H9 (cell line): ENCODE measurements around the gene MICAL3. TPM values are rescaled to one million over a fixed set of nuclear protein-coding genes. Genes with fewer than 3 reads are reported as not detected.

Experiments
- DNase-seq: peaks from one replicate; pipeline ENCODE4 v3.0.0-alpha.2; 2017
- H2AFZ ChIP-seq: one replicate; pipeline ENCODE4 v1.6.1; 2013; ENCODE audit warnings: mild to moderate bottlenecking, low read length, control low read depth, moderate library complexity
- H2AK5ac ChIP-seq: 2 replicates; pipeline ENCODE4 v1.6.1; 2013; ENCODE audit warnings: low read length, control low read depth, mixed read lengths; ENCODE audit not compliant: insufficient read length
- H2BK120ac ChIP-seq: one replicate; pipeline ENCODE4 v1.6.1; 2013; ENCODE audit warnings: low read depth, mild to moderate bottlenecking, low read length, control low read depth, inconsistent platforms; ENCODE audit not compliant: poor library complexity, severe bottlenecking
- H2BK12ac ChIP-seq: 2 replicates; pipeline ENCODE4 v1.6.1; 2013; ENCODE audit warnings: low read length, control low read depth, mixed read lengths, low read depth; ENCODE audit not compliant: insufficient read length
- H2BK15ac ChIP-seq: 2 replicates; pipeline ENCODE4 v1.6.1; 2013; ENCODE audit warnings: low read depth, low read length, control low read depth
- H2BK20ac ChIP-seq: one replicate; pipeline ENCODE4 v1.6.1; 2013; ENCODE audit warnings: low read depth, mild to moderate bottlenecking, low read length, control low read depth, inconsistent platforms; ENCODE audit not compliant: poor library complexity, severe bottlenecking
- H2BK5ac ChIP-seq: 2 replicates; pipeline ENCODE4 v1.6.1; 2013; ENCODE audit warnings: low read length, control low read depth, mixed read lengths; ENCODE audit not compliant: insufficient read length
- H3K14ac ChIP-seq: 2 replicates; pipeline ENCODE4 v1.6.1; 2013; ENCODE audit warnings: low read length, control low read depth; ENCODE audit not compliant: insufficient read depth
- H3K18ac ChIP-seq: 2 replicates; pipeline ENCODE4 v1.6.1; 2013; ENCODE audit warnings: low read depth, mild to moderate bottlenecking, mixed read lengths, low read length, control low read depth; ENCODE audit not compliant: insufficient read length
- H3K23ac ChIP-seq: 2 replicates; pipeline ENCODE4 v1.6.1; 2013; ENCODE audit warnings: low read length, control low read depth, mixed read lengths, low read depth; ENCODE audit not compliant: insufficient read length
- H3K23me2 ChIP-seq: 2 replicates; pipeline ENCODE4 v1.6.1; 2013; ENCODE audit warnings: low read depth, mild to moderate bottlenecking, mixed read lengths, low read length, control low read depth; ENCODE audit not compliant: insufficient read length, poor library complexity, severe bottlenecking
- H3K27ac ChIP-seq: 2 replicates; pipeline ENCODE4 v1.5.1; 2013; ENCODE audit warnings: low read length, control low read depth, mixed read lengths, low read depth; ENCODE audit not compliant: insufficient read length
- H3K27me3 ChIP-seq: 2 replicates; pipeline ENCODE4 v1.6.1; 2013; ENCODE audit warnings: low read length, control low read depth, inconsistent platforms; ENCODE audit not compliant: insufficient read depth
- H3K4ac ChIP-seq: 2 replicates; pipeline ENCODE4 v1.6.1; 2013; ENCODE audit warnings: low read depth, mild to moderate bottlenecking, control low read depth, inconsistent platforms, low read length, moderate library complexity
- H3K4me1 ChIP-seq: 2 replicates; pipeline ENCODE4 v1.6.1; 2013; ENCODE audit warnings: low read length, control low read depth, inconsistent platforms; ENCODE audit not compliant: insufficient read depth
- H3K4me2 ChIP-seq: 2 replicates; pipeline ENCODE4 v1.6.1; 2013; ENCODE audit warnings: low read length, control low read depth, mixed read lengths; ENCODE audit not compliant: insufficient read length, insufficient read depth
- H3K56ac ChIP-seq: 2 replicates; pipeline ENCODE4 v1.6.1; 2013; ENCODE audit warnings: low read depth, mild to moderate bottlenecking, mixed read lengths, low read length, control low read depth; ENCODE audit not compliant: insufficient read length
- H3K79me1 ChIP-seq: 2 replicates; pipeline ENCODE4 v1.6.1; 2013; ENCODE audit warnings: low read depth, mild to moderate bottlenecking, moderate library complexity, low read length, control low read depth, inconsistent platforms; ENCODE audit not compliant: insufficient read depth, poor library complexity, severe bottlenecking
- H3K79me2 ChIP-seq: 2 replicates; pipeline ENCODE4 v1.6.1; 2013; ENCODE audit warnings: low read length, control low read depth, inconsistent platforms; ENCODE audit not compliant: insufficient read depth
- H3K9ac ChIP-seq: 2 replicates; pipeline ENCODE4 v1.6.1; 2013; ENCODE audit warnings: low read length, control low read depth, mixed read lengths; ENCODE audit not compliant: insufficient read length; ENCODE audit errors: extremely low read depth
- H3K9me3 ChIP-seq: one replicate; pipeline ENCODE4 v1.6.1; 2013; ENCODE audit warnings: low read depth, low read length, inconsistent platforms; ENCODE audit not compliant: control insufficient read depth
- H3T11ph ChIP-seq: one replicate; pipeline ENCODE4 v1.6.1; 2013; ENCODE audit warnings: mild to moderate bottlenecking, low read length, control low read depth, inconsistent platforms
- H4K20me1 ChIP-seq: one replicate; pipeline ENCODE4 v1.6.1; 2013; ENCODE audit not compliant: control insufficient read depth, insufficient read length, insufficient read depth
- H4K5ac ChIP-seq: 2 replicates; pipeline ENCODE4 v1.6.1; 2013; ENCODE audit warnings: low read depth, mild to moderate bottlenecking, mixed read lengths, low read length, control low read depth; ENCODE audit not compliant: insufficient read length
- H4K8ac ChIP-seq: replicated peaks from 2 replicates; pipeline ENCODE4 v1.6.1; 2013; ENCODE audit warnings: low read length, control low read depth, mixed read lengths, low read depth; ENCODE audit not compliant: insufficient read length
- H4K91ac ChIP-seq: 2 replicates; pipeline ENCODE4 v1.6.1; 2013; ENCODE audit warnings: low read depth, mild to moderate bottlenecking, moderate library complexity, mixed read lengths, low read length, control low read depth; ENCODE audit not compliant: insufficient read length
- H3K27ac Mint-ChIP-seq, 3 experiments: 2 replicates in 2 of 3; 3 replicates in 1 of 3; pipeline ENCODE4 v1.8.0; 2020 to 2021; ENCODE audit warnings: mixed read lengths in 3 of 3, mild to moderate bottlenecking in 1 of 3, moderate library complexity in 1 of 3
- H3K27me3 Mint-ChIP-seq: 2 replicates; pipeline ENCODE4 v1.8.0; 2021; ENCODE audit warnings: low read depth, mild to moderate bottlenecking, moderate library complexity, mixed read lengths
- H3K36me3 Mint-ChIP-seq, 3 experiments: 2 replicates in 2 of 3; 3 replicates in 1 of 3; pipeline ENCODE4 v1.8.0; 2020 to 2021; ENCODE audit warnings: low read depth in 3 of 3, mixed read lengths in 3 of 3; ENCODE audit not compliant: insufficient read depth in 1 of 3
- H3K4me1 Mint-ChIP-seq, 2 experiments: 2 replicates each; pipeline ENCODE4 v1.8.0; 2020; ENCODE audit warnings: mixed read lengths in 2 of 2
- H3K4me3 Mint-ChIP-seq, 2 experiments: 2 replicates in 1 of 2; 3 replicates in 1 of 2; pipeline ENCODE4 v1.8.0; 2020 to 2021; ENCODE audit warnings: mild to moderate bottlenecking in 2 of 2, mixed read lengths in 2 of 2, moderate library complexity in 1 of 2
- H3K9me3 Mint-ChIP-seq, 2 experiments: 2 replicates in 1 of 2; 3 replicates in 1 of 2; pipeline ENCODE4 v1.8.0; 2020; ENCODE audit warnings: mild to moderate bottlenecking in 2 of 2, mixed read lengths in 2 of 2, moderate library complexity in 1 of 2
- CTCF ChIP-seq: fragments of 200-600 bp; sonication (generic); conservative IDR thresholded peaks from 3 replicates; pipeline ENCODE4 v1.8.0; 2021; ENCODE audit warnings: antibody characterized with exemption, mild to moderate bottlenecking
- WGBS: extraction: QIAGEN DNeasy Blood & Tissue Kit; methylation state at CpG from one replicate; pipeline ENCODE4 v1.1.7; 2013; ENCODE audit warnings: missing lambda C conversion rate, low lambda C conversion rate, mixed read lengths; ENCODE audit not compliant: insufficient read length; ENCODE audit errors: extremely low coverage; 5-methylcytosine and 5-hydroxymethylcytosine counted together
- total RNA-seq: library from RNA; stranded (reverse); gene quantifications from 2 replicates; pipeline ENCODE4 v1.2.1, GENCODE V29; 2021

MICAL3 gene
- total RNA-seq, 1 experiment from 2014 or later: 50.2 TPM

- Histone ChIP-seq H4K91ac (no peak overlapping the region), H3K27me3 (no peaks in the 10 kb centered on the region), H2AK5ac (no peak overlapping the region), H3K27ac (no peak overlapping the region), H3K14ac (no peak overlapping the region; the same call in 1 of the 2 replicates), H3K4me1 (no peaks in the 10 kb centered on the region), H4K5ac (no peak overlapping the region), H3K9ac (no peak overlapping the region), H2BK5ac (no peak overlapping the region), H3K23me2 (no peaks in the 10 kb centered on the region), H2BK120ac (no peak overlapping the region), H2BK15ac (no peak overlapping the region), H2AFZ (no peak overlapping the region), H3K4ac (no peak overlapping the region), H3T11ph (no peak overlapping the region), H3K18ac (no peak overlapping the region), H4K20me1 (peaks cover 2% of the 10 kb centered on the region), H3K79me1 (no peaks in the 10 kb centered on the region), H3K9me3 (no peaks in the 10 kb centered on the region), H2BK12ac (no peak overlapping the region), H3K23ac (no peak overlapping the region), H3K79me2 (no peaks in the 10 kb centered on the region), H4K8ac (no peak overlapping the region), H3K4me2 (no peak overlapping the region), H3K56ac (no peak overlapping the region), H2BK20ac (no peak overlapping the region)
- no peak for TF ChIP-seq CTCF
- DNase-seq: no peak
- Mint-ChIP-seq H3K4me3 (no peak overlapping the region), H3K9me3 (no peaks in the 10 kb centered on the region), H3K27me3 (no peaks in the 10 kb centered on the region), H3K27ac (peak overlapping the region in 1 of 3 experiments; percentile 87; a peak in 2 of 7 replicates), H3K36me3 (peaks cover 5 to 14% (median 10%) of the 10 kb centered on the region in 3 experiments; a peak in 5 of 7 replicates), H3K4me1 (peaks cover 7% of the 10 kb centered on the region in 2 experiments; a peak in 2 of 4 replicates)
- no CpG with 5 or more reads among the region's 17 CpGs for WGBS
Measured at GRCh38 chr22:17831501-17832251, 192.7 kb downstream of the MICAL3 start.
